ENCODE results near the gene MPP7.
"Not testable (repeated sequence)": the region's sequence is repeated elsewhere in the genome, so short reads cannot be mapped to it uniquely, and the experiment has no call there.

The MPP7 gene

GRCh38 chr10:28302638-28303488 is at the start of gene MPP7:
Gene MPP7, minus strand, starts transcription at chr10:28303064. Its CDS starts 64,460 bp downstream, at chr10:28238604.
- peak; percentile 96 for DNase-seq

DNA sequence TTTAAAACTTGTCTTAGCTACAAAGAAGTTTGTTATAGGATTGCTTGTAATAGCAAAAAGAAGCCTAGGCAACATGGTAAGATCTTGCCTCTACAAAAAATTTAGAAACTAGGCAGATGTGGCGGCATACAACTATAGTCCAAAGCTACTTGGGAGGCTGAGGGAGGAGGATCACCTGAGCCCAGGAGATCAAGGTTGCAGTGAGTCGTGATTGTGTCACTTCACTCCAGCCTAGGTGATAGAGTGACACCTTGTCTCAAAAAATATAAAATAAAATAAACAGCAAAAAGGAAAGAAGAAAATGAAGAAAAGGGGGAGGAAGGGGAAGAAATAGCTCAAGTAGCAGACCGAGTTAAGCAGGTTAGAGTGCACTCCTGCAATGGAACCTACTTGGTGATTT is 47.0 kb upstream of the MPP7 start:
- DNase-seq: no peak

DNA sequence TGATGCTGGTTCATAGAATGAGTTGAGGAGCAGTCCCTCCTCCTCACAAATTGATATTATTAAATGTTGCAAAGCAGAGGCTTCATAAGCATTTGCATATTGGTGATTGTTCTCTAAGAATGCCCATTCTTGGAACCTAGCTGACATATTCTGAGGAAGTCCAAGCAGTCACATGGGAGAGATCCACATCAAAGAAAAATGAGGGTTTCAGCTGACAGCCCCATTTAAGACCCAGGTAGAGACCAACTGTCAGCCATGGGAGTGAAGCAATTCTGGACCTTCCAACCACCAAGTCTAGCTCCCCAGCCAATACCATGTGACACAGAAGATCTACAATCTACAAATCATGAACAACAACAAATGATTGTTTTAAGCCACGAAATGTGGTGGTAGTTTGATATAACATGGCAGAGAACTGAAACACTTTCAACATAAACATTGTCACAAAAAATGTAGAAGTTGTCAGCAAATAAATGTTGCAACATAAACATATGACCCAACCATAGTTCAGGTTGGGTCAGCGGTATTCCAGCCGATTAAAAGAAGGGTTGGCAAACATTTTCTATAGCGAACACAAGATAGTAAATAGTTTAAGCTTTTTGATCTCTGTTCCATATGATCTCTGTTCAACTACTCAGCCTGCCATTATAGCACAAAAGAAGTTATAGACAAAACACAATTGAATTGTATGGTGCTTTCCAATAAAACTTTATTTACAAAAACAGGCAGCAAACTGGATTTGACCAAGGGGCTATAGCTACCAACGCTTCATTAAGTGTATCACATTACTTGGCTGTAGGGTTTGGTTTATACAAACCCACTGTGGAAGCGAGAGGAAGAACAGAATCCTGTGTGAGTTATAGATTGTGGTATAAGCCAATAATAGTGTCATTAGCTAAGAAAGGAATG is 41.4 kb upstream of the MPP7 start:
- no peak for DNase-seq

DNA sequence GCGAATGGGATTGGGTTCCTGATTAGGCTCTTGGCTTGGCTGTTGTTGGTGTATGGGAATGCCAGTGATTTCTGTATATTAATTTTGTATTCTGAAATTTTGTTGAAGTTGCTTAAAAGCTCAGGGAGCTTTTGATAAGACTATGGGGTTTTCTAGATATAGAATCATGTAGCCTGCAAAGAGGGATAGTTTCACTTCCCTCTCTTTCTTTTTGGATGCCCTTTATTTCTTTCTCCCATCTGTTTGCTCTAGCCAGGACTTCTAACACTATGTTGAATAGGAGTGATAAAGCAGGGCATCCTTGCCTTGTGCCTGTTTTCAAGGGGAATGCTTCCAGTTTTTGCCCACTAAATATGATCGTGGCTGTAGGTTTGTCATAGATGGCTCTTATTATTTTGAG is 40.4 kb upstream of the MPP7 start:
- DNase-seq: no peak

- DNase-seq: not testable (repeated sequence)
Observed at GRCh38 chr10:28341679-28342078, 38.8 kb upstream of the MPP7 start.

DNA sequence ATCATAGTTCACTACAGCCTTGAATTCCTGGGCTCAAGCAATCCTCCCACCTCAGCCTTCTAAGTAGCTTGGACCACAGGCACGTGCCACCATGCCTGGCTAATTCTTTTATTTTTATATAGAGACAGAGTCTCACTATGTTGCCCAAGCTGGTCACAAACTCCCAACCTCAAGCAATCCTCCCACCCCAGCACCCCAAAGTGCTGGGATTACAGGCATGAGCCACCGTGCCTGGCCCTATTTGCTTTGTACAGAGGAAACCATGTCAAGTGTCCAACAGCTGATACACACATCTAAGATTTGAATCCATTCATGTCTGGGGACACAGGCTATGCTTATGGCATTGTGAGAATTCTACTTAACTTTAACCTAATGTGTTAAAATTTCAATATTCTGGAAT is 29.9 kb upstream of the MPP7 start:
- DNase-seq: no peak

DNA sequence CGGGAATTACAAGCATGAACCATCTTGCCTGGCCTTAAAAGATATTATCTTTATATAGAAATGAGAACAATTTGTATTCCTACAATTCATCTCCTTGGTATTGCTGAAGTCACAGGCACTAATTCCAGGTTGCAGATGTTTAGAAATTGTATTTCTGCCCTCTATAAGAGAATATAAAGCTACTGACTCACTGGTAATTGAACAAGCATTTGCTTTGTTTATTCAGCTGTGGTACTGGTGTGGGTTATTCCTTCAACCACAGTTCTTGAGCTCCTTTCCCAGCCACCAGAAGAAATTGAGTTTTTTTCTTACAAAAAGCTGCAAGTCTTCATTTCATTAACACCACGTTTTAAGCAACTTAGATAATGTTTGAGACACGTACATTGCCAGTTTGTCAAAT is 29.0 kb upstream of the MPP7 start:
- DNase-seq: no peak

DNA sequence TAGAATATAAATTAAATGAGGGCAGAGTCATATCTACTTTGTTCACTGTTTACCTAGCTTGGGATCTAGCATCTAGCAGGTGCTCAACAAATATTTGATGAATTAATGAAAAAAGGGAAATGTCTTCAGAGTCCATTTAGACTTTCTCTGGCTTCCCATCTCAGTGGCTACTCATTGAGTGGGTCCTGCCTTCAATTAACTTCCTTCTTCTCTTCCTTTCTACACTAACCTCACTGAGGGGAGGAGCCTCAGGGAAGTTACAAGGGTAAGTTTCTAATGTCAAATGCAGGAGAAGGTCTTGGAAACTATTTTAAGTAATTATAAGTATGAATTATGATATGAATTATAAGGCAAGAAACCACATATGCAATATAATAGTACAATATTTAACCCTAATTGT is 28.2 kb upstream of the MPP7 start:
- DNase-seq: no peak

DNA sequence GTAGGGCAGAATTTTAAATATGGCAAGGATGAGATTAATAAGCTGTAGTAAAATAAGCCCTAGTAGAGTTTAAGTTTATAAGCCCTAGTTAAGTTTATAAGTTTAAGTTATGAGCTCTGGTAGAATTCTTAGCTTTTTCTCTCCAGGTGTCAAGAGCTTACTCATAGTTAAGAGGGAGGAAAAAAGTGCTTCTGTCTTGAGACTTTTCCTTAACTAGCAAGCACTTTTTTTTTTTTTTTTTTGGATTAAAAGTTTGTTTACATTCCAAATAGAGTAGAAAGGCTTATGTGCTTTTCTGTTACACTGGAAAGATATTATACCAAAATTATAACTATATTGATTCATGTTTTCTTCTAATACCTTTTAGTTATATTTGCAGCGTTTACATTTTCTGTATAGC is 25.5 kb upstream of the MPP7 start:
- no peak for DNase-seq

DNA sequence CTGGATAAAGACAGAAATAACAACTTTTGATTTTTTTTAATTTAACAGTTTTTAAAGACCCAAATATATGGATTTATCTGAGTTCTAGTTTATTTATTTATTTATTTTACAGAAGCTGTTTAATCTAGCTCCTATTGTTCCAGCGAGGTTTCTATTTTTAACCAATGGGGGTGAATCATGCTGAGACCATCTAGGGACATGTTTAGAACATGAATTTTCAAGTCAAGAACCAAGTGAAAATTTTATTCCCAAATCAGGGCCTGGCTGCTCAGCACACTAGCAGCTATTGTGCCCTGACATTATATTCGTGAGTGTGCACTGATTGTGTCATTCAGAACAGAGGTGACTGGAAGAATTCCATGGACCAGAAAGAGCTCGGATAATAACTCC is 24.6 kb upstream of the MPP7 start:
- DNase-seq: no peak

DNA sequence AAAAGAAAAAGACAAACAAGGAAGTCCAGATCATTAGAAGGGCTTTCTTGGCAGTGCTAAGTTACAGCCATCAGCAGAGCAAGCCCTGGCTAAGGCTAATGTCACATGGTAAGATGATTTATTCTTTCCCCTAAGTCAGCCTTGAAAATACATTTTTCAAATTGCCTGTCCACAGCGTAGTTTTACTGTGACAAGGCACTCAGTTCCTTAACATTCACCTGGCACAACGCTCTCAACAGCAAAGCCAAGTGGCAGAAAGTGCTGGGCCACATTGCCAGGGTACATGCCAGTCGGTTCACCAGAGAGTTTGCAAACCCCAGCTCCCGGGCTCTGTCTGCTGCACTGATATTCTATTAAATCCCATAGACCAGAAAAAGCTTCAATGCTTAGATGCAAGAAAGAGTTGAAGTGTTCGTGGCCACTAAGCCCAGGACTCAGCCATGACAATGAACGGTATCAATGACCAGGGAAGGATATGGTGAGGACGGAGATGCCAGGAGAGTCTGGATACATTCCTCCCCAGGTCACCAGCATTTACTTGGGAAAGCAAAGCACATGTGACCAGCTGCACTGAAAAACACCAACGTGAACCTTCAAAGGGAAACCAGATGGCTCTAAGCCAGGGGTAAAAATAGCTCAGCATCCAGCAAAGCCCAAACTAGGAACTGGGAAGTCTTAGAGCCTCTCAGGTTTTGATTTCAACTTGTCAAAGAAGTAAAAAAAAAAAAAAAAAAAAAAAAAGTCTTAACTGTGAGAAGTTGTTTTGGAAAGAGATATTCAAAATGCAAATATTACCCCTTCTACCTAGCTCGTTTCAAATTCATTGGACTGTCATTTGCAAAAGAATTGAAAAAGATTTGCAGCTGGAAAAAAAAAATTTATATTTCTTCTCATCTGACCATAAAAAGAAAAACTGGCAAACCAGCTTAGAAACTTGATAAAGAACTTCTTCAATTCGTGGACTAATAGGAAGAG is 23.9 kb upstream of the MPP7 start:
- no peak for DNase-seq

GRCh38 chr10:28320799-28321198 is 17.9 kb upstream of the MPP7 start:
- DNase-seq: no peak

GRCh38 chr10:28320090-28320489 is 17.2 kb upstream of the MPP7 start:
- no peak for DNase-seq

- DNase-seq: not testable (repeated sequence)
Observed at GRCh38 chr10:28319061-28319460, 16.2 kb upstream of the MPP7 start.

DNA sequence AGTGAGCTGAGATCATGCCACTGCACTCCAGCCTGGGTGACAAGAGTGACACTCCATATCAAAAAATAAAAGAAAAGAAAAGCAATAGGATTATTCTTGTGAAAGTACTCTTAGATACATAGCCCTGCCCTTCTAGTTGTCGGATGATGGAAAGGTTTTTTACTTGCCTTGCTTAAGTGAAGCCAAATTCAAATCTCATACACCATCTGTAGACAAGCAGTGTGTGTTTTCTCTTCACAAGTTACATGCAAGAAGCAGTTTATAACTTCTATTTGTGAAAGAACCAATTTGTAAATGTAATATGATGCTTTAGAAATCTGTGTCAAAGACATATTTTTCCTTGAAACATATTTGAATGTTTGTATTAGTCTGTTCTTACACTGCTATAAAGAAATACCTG is 15.8 kb upstream of the MPP7 start:
- no peak for DNase-seq

- no peak for DNase-seq
Observed at GRCh38 chr10:28317760-28318159, 14.9 kb upstream of the MPP7 start.

GRCh38 chr10:28316696-28317095 is 13.8 kb upstream of the MPP7 start:
- DNase-seq: no peak

DNA sequence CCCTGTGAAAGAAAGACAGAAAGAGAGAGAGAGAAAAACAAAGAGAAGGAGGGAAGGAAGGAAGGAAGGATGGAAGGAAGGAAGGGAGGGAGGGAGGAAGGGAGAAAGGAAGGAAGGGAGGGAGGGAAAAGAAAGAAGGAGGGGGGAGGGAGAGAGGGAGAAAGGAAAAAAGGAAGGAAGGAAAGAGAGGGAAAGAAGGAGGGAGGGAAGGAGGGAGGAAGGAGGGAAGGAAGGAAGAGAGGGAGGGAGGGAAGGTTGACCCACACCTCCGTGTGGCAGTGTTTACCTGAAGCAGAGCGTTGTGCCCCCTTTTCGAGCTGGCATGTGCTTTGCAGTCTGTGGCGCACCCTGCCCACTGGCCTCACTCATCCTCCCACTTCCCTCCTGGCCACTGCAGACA is 12.3 kb upstream of the MPP7 start:
- no peak for DNase-seq

DNA sequence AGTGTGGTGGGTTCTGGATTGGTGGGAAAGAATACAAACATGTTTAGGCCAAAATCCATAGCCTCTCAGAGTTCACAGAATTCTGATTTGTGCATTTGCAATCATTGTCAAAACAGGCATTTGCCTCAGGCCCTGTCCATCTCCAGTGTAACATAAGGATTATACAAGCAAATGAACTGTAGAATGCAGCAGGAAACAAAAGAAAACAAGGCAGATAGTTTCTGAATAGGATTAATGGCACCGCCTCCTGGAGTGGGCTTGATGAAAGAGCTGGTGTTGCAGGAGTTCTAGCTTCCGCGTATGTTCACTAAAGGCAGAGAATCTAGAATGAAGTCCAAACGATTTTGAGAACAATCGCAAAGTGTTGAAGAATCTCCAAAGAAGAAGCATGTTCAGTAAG is 11.3 kb upstream of the MPP7 start:
- no peak for DNase-seq

DNA sequence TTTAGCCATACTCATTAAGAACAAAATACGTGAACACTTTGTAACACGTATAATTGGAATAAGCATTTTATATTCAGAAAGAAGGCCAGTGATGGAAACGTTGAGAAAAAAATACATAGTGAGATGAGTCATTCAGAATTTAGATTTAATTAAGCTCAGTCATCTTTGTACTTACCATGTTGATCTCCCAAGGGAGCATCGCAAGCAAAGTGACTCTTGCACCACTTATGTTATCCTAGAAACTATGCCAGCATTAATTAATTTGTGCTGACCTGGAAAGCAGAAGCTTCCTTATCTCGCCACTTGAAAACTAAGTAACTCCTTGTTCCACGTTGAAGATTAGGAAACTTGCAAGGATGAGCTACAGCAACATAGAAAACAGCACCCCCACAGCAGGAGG is 9.7 kb upstream of the MPP7 start:
- DNase-seq: no peak

DNA sequence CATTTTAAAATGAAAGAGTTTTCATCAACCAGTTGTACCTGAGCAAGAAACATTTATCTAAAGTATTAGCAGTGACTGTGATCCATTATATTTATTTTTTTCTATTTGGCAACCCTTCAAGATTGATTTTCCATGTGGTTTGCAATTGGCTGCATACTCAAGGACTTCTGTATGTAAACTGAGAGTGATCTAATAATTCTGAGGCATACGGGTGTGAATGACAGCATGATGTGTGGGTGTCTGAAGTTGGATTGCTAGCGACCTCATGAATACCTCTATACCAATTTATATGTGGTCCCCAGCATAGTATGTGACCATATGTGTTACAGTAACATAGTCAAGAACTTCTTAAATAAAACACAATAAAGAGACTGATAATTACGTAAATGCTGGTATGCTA is 8.2 kb upstream of the MPP7 start:
- DNase-seq: no peak

DNA sequence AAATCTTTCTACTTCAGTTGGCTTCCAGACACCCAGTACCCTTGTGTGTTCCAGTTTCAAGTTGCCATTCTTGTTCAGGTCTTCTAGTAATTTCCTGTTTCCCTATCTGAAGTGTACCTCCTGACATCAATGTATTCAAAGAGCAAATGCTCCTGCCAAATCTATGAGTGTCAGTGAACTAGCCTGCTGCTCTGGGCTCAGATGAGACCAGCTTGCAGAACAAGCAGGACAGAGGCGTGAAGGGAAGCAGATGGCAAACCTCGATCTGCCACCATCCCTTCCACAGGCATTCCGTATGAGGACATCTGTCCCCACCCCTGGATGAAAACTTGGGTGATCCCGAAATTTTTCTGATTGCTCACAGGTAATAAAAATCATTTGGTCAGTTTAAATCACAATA is 4.4 kb upstream of the MPP7 start:
- no peak for DNase-seq

DNA sequence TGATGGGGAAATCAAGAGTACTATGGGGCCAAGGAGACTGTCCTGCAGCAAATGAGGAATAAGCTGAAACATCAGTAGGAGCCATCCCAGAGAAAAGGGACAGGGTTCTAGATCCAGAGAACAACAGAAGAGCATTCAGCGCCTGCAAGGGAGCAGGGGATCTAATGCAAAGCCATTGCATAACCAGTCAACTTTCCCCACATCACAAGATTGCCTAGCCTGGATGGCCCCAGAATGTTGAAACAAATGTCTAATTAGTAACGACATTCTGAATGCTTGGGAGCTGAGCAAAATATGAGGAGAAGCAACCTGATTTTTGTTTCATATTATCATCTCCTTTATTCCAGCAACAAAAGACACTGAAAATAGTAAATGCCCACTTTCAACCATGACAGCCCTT is 2.7 kb upstream of the MPP7 start:
- DNase-seq: no peak
